ENCODE measurements around the gene FGF2. TPM values are rescaled to one million over a fixed set of nuclear protein-coding genes. Genes with fewer than 3 reads are reported as not detected.
A peak's percentile ranks its signal among the peaks of the same experiment; 100 is the strongest.
"Not testable (repeated sequence)": the region's sequence is repeated elsewhere in the genome, so short reads cannot be mapped to it uniquely, and the experiment has no call there.

Gene FGF2
- total RNA-seq, 1 donor from 2014 or later, result 1.2 TPM

- DNase-seq (ENCODE audit: low spot score); ATAC-seq: not testable (repeated sequence)
These were observed 14.8 kb upstream of the FGF2 start for GRCh38 chr4:122811781-122812180.

DNA sequence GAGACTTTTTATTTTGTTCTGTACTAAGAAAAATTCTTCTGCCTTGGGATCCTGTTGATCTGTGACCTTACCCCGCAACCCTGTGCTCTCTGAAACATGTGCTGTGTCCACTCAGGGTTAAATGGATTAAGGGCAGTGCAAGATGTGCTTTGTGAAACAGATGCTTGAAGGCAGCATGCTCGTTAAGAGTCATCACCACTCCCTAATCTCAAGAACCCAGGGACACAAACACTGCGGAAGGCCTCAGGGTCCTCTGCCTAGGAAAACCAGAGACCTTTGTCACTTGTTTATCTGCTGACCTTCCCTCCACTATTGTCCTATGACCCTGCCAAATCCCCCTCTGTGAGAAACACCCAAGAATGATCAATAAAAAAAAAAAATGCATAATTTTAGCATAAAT, 13.8 kb upstream of the FGF2 start:
- not testable (repeated sequence) for ATAC-seq; DNase-seq (ENCODE audit: low spot score)

DNA sequence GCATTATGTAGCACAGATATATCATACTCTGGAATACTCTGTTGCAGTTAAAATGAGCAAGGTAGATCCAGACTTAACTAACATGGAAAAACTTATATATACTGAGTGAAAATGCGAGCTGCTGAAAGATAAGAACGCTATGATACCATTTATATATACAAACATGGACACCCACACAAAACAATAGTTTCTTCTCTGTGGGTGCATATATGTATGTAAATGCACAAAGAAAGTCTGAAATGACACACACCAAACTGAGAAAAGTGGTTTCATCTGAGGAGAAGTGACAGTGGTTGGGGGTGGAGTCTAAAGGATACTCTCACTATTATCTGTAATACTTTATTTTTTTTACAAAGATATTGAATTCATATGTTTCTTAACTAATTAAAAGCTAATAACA, 12.2 kb upstream of the FGF2 start:
- ATAC-seq (no peak), DNase-seq (ENCODE audit: low spot score) (no peak)

DNA sequence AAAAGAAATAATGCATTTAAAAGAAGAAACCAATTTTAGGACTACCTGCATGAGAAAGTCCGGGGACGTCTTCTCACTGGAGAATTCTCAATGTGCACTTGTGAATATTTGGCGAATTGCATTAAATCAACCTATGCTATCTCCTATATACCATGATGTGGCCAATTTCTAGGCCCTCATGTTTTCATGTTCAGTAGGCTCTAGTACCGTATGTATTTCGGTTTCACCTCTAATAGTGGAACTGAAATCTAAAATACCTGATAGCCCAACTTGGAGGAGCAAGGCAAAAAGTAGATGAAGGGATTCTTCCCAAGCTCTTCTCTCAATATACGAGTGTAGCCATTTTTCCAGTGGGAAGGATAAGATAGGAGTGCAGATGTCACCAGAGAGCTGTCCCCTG, 11.4 kb upstream of the FGF2 start:
- ATAC-seq, result no peak
- DNase-seq (ENCODE audit: low spot score), result no peak

- ATAC-seq (no peak), DNase-seq (ENCODE audit: low spot score) (no peak)
These were observed 10.2 kb upstream of the FGF2 start for GRCh38 chr4:122816476-122816875.

GRCh38 chr4:122819708-122820449, 6.8 kb upstream of the FGF2 start:
- no peak for DNase-seq (ENCODE audit: low spot score)
- ATAC-seq, result peak; percentile 54

GRCh38 chr4:122821092-122821491, 5.5 kb upstream of the FGF2 start:
- DNase-seq (ENCODE audit: low spot score) (no peak), ATAC-seq (no peak)

DNA sequence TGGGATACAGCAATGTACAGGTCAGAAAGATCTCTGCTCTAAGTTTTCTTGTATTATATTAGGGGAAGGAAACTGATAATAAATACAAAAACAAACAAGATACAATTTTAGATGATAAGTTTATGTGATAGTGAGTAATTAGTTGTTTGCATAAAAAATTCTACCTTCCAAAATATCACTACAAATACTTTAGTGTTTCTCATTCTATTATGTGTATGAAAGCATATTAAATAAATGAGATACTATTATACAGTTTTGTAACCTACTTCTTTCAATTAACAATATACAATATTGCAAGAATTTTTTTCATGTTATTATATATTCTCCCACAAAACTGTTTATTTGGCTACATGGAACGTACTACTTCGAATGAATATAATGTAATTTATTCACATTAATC, 4.2 kb upstream of the FGF2 start:
- DNase-seq (ENCODE audit: low spot score) (no peak), ATAC-seq (no peak)

- DNase-seq (ENCODE audit: low spot score) (no peak), ATAC-seq (no peak)
These were observed 3.2 kb upstream of the FGF2 start for GRCh38 chr4:122823476-122823875.

- DNase-seq (ENCODE audit: low spot score) (no peak), ATAC-seq (no peak)
These were observed 2.0 kb upstream of the FGF2 start for GRCh38 chr4:122824616-122825015.

- no peak for ATAC-seq
- DNase-seq (ENCODE audit: low spot score), result no peak
These were observed 528 bp upstream of the FGF2 start for GRCh38 chr4:122826079-122826527.

- ATAC-seq (peak; percentile 73), DNase-seq (ENCODE audit: low spot score) (peak; percentile 44)
These were observed 737 bp downstream of the FGF2 start for GRCh38 chr4:122827258-122827878.

DNA sequence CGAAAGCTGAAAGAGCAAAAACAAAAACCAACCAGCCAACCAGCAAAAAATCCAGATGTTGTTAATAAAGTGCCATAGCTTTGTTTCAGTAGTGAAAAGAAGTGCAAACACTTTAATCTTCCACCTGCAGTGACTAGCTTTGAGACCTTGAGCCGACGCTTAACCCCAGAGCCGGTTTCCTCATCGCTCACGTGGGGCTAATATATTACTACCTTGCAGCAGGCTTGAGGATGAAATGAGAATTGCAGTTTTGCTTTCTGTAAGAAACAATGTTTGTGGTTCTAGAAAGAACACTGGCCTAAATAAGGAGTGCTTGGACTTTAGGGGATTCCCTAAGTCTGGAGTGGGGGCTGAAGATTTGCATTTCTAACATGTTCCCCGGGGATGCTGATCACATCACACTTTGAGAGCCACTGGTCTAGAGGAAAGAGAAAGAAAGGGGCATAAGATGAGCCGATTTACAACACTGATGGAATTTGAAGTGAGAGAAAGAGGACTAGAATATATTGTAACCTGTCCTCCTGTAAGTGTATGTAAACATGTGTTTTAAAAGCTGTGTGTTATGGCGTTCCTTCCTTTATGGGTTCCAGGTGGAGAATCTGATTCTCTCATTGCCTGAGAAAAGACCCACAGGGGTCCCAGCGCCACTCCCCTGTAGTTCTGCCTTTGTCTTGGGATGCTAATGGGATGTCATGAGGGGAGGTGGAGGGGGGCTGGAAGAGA, 1.4 kb downstream of the FGF2 start:
- ATAC-seq (peak; percentile 76), DNase-seq (ENCODE audit: low spot score) (no peak)

- DNase-seq (ENCODE audit: low spot score) (no peak), ATAC-seq (no peak)
These were observed 3.9 kb downstream of the FGF2 start for GRCh38 chr4:122830426-122831095.

- DNase-seq (ENCODE audit: low spot score) (no peak), ATAC-seq (no peak)
These were observed 5.0 kb downstream of the FGF2 start for GRCh38 chr4:122831515-122832196.

DNA sequence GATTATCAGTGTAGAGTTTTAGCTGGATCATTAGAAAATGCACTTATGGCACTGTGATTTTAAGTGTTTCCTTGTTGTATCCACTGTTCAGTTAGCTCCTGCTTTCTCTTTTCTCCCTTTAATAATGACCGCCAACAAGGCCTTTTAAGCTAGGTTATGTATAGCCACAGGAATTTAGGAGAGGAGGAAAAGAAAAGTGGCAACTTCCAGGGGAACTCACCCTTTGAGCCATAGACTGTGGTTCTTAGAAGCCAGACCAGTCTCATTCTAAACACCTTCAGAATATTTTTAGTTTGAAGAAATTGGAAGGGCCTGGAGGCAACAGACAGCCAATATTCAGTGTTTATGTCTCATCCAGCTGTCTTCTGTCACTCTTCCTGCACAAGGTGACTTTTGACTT, 6.1 kb downstream of the FGF2 start:
- DNase-seq (ENCODE audit: low spot score), result no peak
- no peak for ATAC-seq

DNA sequence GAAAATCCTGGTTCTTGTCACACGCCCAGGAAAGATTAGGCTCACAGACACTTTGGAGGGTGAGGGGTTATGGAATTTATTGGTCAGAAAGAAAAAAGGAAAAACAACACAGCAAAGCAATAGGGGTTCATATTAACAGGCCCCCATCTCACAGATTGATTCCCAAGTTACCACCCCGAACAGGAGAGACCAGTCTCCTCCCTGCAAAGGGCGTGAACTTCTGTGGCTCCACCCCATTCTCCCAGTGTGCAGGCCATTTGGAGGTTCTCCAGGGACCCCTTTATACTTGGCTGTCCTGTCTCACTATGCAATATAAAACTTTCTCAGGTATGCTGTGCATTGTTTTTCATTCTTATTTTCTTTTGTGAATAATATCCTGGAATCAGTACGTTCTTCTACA, 7.4 kb downstream of the FGF2 start:
- no peak for ATAC-seq
- DNase-seq (ENCODE audit: low spot score), result no peak

- DNase-seq (ENCODE audit: low spot score) (no peak), ATAC-seq (no peak)
These were observed 10.3 kb downstream of the FGF2 start for GRCh38 chr4:122836941-122837340.

GRCh38 chr4:122838034-122838433, 11.4 kb downstream of the FGF2 start:
- DNase-seq (ENCODE audit: low spot score) (no peak), ATAC-seq (no peak)

DNA sequence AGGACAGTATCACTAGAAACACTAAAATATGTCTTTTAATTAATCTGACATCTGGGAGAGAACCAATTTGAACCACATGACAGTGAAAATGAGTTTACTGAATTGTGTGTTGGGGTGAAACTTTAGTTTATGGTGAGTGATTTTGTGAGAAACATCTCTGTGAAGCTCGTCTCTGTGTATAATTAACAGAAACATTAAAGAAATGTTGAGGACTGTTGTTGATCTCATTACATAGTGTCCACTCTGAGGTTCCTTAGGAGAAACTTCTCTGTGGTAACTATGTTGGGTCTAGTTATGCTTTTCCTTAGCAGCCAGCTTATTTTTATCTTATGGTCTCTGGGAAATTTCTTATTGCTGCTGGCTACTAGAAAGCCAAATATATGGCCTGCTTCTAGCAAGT, 15.8 kb downstream of the FGF2 start:
- DNase-seq (ENCODE audit: low spot score) (no peak), ATAC-seq (no peak)

- peak; percentile 78 for ATAC-seq
These were observed 16.4 kb downstream of the FGF2 start for GRCh38 chr4:122842984-122843531.

More at GRCh38 chr4:122842984-122843531, 16.4 kb downstream of the FGF2 start:
- no peak for DNase-seq (ENCODE audit: low spot score)
